GM19025 (cell line): ENCODE results near the gene PHRF1.

Source experiments
- ATAC-seq: cut with Tn5 transposase; IDR thresholded peaks from one replicate; pipeline ENCODE4 v1.9.1; 2021; ENCODE audit warnings: mild to moderate bottlenecking, low read depth, moderate library complexity; ENCODE audit not compliant: unreplicated experiment

The PHRF1 gene

GRCh38 chr11:538431-539051, 37.7 kb upstream of the PHRF1 start:
- ATAC-seq = no peak

- no peak for ATAC-seq
Observed at GRCh38 chr11:539971-540481, 36.2 kb upstream of the PHRF1 start.

GRCh38 chr11:540583-541432, 35.5 kb upstream of the PHRF1 start:
- no peak for ATAC-seq

- ATAC-seq = no peak
Observed at GRCh38 chr11:541433-541885, 34.8 kb upstream of the PHRF1 start.

GRCh38 chr11:544817-545166, 31.5 kb upstream of the PHRF1 start:
- no peak for ATAC-seq

GRCh38 chr11:545171-545570, 31.1 kb upstream of the PHRF1 start:
- no peak for ATAC-seq

- ATAC-seq = no peak
Observed at GRCh38 chr11:548700-549603, 27.3 kb upstream of the PHRF1 start.

- ATAC-seq = no peak
Observed at GRCh38 chr11:550021-550745, 26.1 kb upstream of the PHRF1 start.

- ATAC-seq = no peak
Observed at GRCh38 chr11:550746-551085, 25.6 kb upstream of the PHRF1 start.

GRCh38 chr11:551131-551530, 25.1 kb upstream of the PHRF1 start:
- ATAC-seq = no peak

GRCh38 chr11:551596-551995, 24.7 kb upstream of the PHRF1 start:
- no peak for ATAC-seq

GRCh38 chr11:553083-553987, 22.9 kb upstream of the PHRF1 start:
- no peak for ATAC-seq

- no peak for ATAC-seq
Observed at GRCh38 chr11:553988-554340, 22.3 kb upstream of the PHRF1 start.

GRCh38 chr11:554428-555226, 21.6 kb upstream of the PHRF1 start:
- peak; percentile 42 for ATAC-seq

GRCh38 chr11:555227-555779, 21.0 kb upstream of the PHRF1 start:
- ATAC-seq = no peak

- no peak for ATAC-seq
Observed at GRCh38 chr11:555780-556661, 20.2 kb upstream of the PHRF1 start.

- no peak for ATAC-seq
Observed at GRCh38 chr11:556662-557256, 19.5 kb upstream of the PHRF1 start.
